NCI-H128 (cell line): ENCODE results near the gene HABP4.

Experiments
- DNase-seq: peaks from one replicate; lab custom pipeline; 2025; ENCODE audit not compliant: unreplicated experiment; lab: John Stamatoyannopoulos, UW

Gene HABP4

DNA sequence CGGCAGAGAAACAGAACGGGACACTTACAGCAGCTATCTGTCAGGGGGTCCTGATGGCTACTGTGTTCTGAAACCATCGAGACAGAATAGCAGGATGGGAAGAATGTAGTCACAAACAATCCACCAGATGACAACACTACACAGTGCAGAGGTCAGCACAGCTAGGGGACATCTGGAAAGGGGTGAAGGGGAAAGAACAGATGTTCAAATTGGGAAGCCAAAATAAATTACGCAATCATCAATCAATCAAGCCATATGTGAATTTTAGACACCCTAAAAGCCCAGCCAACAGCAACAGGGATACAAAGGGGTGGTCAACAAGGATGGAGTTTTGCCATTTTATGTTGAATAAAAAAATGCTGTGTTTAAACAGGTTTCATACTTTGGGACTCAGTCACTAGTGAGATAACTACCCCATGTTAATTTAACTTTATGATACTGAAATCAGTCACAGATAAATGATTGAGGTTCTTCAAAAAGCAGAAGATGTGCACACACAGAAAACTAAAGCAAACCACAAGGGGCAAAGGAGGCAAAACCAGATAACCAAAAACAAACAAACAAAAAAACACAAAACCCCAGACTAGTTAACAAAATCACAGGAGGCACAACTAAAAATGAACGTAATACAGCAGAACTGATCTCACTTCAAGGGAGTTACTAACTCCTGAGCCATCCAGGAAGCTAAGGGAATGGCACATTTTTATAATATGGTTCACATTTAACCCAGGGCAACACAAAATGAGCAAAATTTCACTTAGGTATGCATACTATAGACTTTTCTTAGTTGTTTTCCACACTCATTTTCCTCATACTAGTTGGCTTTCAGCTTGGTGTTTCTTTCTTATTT is 65.9 kb downstream of the HABP4 start:
- DNase-seq, result no peak

- no peak for DNase-seq
Measured at GRCh38 chr9:96519095-96519494, 69.1 kb downstream of the HABP4 start.

DNA sequence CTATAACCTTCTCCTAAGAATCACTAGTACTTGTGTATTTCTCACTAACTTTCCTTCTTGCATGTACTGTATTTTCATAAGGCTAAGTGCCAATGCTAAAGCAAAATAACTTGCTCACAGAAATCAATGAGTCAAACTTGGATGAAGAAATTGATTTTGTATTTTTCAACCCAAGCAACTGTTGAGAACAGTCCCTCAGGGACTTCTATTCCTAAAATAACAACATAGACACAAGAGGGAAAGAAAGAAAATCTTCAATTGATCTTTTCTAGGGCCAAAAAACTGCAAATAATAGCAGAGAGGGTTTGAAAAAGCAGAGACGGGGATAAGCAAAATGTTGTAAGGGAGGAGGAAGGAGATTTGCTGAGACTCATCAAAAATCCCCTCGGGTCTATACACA is 69.8 kb downstream of the HABP4 start:
- no peak for DNase-seq

GRCh38 chr9:96522366-96522765 is 72.4 kb downstream of the HABP4 start:
- no peak for DNase-seq

DNA sequence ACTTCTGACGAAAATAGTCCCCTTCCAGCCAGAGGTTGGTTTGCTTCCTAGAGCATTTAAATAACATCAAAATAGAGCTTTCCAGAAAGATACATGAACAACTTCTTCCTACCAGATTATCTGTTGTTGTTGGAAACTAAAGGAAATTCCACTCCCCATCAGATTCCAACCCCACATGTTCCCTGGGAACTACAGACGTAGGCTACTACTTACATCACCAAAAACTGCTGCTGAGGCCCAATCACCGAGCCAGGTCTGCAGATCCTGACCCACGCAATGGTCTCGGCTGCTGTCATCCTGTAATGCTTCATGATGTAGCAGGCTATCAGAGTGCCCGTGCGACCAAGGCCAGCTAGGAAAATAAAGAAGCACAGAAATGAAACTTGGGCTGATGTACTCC is 73.4 kb downstream of the HABP4 start:
- no peak for DNase-seq

DNA sequence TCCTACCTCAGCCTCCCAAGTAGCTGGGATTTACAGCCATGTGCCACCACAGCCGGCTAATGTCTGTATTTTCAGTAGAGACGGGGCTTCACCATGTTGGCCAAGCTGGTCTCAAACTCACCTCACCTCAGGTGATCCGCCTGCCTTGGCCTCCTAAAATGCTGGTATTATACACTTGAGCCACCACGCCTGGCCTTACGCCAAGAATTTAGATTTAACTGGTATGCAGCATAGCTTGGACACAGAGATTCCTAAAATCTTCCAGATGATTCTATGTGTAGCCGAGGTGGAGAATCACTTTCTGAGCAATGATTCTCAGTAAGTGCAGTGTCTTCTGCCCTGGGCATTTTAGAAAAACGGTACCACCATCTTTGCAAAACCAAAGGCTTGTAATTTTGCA is 74.1 kb downstream of the HABP4 start:
- no peak for DNase-seq

DNA sequence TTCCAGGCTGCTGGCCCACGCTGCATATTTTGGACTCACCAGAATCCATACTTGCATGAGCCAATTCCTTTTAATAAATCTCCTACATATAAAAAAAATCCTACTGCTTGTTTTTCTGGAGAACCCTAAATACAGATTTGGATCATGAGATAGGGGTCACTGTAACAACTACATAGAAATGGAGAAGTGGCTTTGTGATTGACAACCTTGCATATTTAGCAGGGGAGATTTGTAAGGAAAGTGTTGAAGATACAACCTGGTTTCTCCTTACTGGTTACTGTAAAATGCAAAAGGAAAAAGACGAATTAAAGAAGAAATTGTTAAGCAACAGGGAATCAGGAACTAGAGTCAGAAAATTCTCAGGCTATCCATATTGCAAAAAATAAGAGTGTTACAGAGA is 74.8 kb downstream of the HABP4 start:
- DNase-seq, result no peak

- no peak for DNase-seq
Measured at GRCh38 chr9:96532173-96532572, 82.2 kb downstream of the HABP4 start.

DNA sequence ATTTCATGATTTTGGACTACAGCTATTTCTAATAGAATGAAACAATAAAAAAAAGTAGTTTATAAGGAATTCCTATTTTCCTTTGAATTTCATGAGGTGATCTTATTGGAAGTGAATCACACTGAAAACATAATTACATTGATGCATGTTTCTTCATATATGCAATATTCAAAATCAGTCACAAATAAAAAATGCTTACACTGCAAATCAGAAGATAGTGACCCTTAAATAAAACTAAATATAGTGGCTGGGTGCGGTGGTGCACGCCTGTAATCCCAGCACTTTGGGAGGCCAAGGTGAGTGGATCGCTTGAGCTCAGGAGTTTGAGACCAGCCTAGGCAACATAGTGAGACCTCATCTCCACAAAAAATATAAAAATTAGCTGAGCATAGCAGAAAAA is 90.1 kb downstream of the HABP4 start:
- DNase-seq, result no peak
